ENCODE data around the gene RND1.

GRCh38 chr12:48827513-48828096, 38.1 kb downstream of the RND1 start:
- TF ChIP-seq EZH2 (IDR thresholded peaks at IDR 0.05; ENCODE audit: low read length, missing control alignments) (no peak), CTCF (conservative IDR thresholded peaks at IDR 0.05 in 1 of 2, IDR thresholded peaks at IDR 0.05 in 1 of 2; ENCODE audit: low read depth in 1 of 2, low read length in 2 of 2) (no peak)
